ENCODE data around the gene RAP1GAP2. TPM values are rescaled to one million over a fixed set of nuclear protein-coding genes. Genes with fewer than 3 reads are reported as not detected.

The RAP1GAP2 gene
- total RNA-seq, 2 experiments from 2014 or later = not detected

- H3K4me3 Mint-ChIP-seq = no peak overlapping the region
- peaks cover 3% of the 10 kb centered on the region for H3K36me3 Mint-ChIP-seq
- H3K9me3 Mint-ChIP-seq = no peaks in the 10 kb centered on the region
- DNase-seq = no peak
- H3K27ac Mint-ChIP-seq = no peak overlapping the region
- H3K27me3 Mint-ChIP-seq = peaks cover 51% of the 10 kb centered on the region
- peaks cover 38% of the 10 kb centered on the region for H3K4me1 Mint-ChIP-seq
Observed at GRCh38 chr17:2798678-2799077, 2.4 kb downstream of the RAP1GAP2 start.

- H3K4me3 Mint-ChIP-seq = no peak overlapping the region
- peaks cover 3% of the 10 kb centered on the region for H3K36me3 Mint-ChIP-seq
Observed at GRCh38 chr17:2799653-2800052, 3.4 kb downstream of the RAP1GAP2 start.

GRCh38 chr17:2800367-2800766 lies 4.1 kb downstream of the RAP1GAP2 start:
- Mint-ChIP-seq H3K4me1 (peaks cover 27% of the 10 kb centered on the region), H3K9me3 (no peaks in the 10 kb centered on the region), H3K27ac (no peak overlapping the region), H3K27me3 (peaks cover 34% of the 10 kb centered on the region), H3K4me3 (no peak overlapping the region), H3K36me3 (peaks cover 3% of the 10 kb centered on the region)
- DNase-seq = no peak

More at GRCh38 chr17:2799653-2800052, 3.4 kb downstream of the RAP1GAP2 start:
- Mint-ChIP-seq H3K27ac (no peak overlapping the region), H3K27me3 (peaks cover 41% of the 10 kb centered on the region), H3K4me1 (peaks cover 31% of the 10 kb centered on the region), H3K9me3 (no peaks in the 10 kb centered on the region)
- DNase-seq = no peak

- H3K36me3 Mint-ChIP-seq = peaks cover 3% of the 10 kb centered on the region
- peaks cover 20% of the 10 kb centered on the region for H3K27me3 Mint-ChIP-seq
- H3K4me3 Mint-ChIP-seq = no peak overlapping the region
- H3K4me1 Mint-ChIP-seq = peaks cover 15% of the 10 kb centered on the region
- H3K9me3 Mint-ChIP-seq = no peaks in the 10 kb centered on the region
- DNase-seq = no peak
- no peak overlapping the region for H3K27ac Mint-ChIP-seq
Observed at GRCh38 chr17:2801841-2802240, 5.6 kb downstream of the RAP1GAP2 start.

GRCh38 chr17:2802574-2802973 lies 6.3 kb downstream of the RAP1GAP2 start:
- Mint-ChIP-seq H3K27ac (no peak overlapping the region), H3K4me3 (no peak overlapping the region), H3K9me3 (no peaks in the 10 kb centered on the region), H3K4me1 (peaks cover 10% of the 10 kb centered on the region), H3K36me3 (peaks cover 3% of the 10 kb centered on the region), H3K27me3 (peaks cover 12% of the 10 kb centered on the region)
- DNase-seq = no peak

GRCh38 chr17:2803386-2803785 lies 7.1 kb downstream of the RAP1GAP2 start:
- Mint-ChIP-seq H3K27ac (no peak overlapping the region), H3K4me1 (peaks cover 4% of the 10 kb centered on the region), H3K27me3 (peaks cover 4% of the 10 kb centered on the region), H3K36me3 (peaks cover 3% of the 10 kb centered on the region), H3K4me3 (no peak overlapping the region), H3K9me3 (no peaks in the 10 kb centered on the region)
- DNase-seq = no peak

- Mint-ChIP-seq H3K36me3 (peaks cover 3% of the 10 kb centered on the region), H3K9me3 (no peaks in the 10 kb centered on the region), H3K4me1 (peaks cover 4% of the 10 kb centered on the region), H3K4me3 (no peak overlapping the region), H3K27ac (no peak overlapping the region), H3K27me3 (peaks cover 4% of the 10 kb centered on the region)
- no peak for DNase-seq
Observed at GRCh38 chr17:2803971-2804370, 7.7 kb downstream of the RAP1GAP2 start.

- Mint-ChIP-seq H3K36me3 (peaks cover 3% of the 10 kb centered on the region), H3K9me3 (no peaks in the 10 kb centered on the region), H3K4me3 (no peak overlapping the region), H3K27me3 (peaks cover 4% of the 10 kb centered on the region), H3K27ac (no peak overlapping the region), H3K4me1 (peaks cover 4% of the 10 kb centered on the region)
- DNase-seq = no peak
Observed at GRCh38 chr17:2804912-2805311, 8.7 kb downstream of the RAP1GAP2 start.

GRCh38 chr17:2805961-2806360 lies 9.7 kb downstream of the RAP1GAP2 start:
- H3K4me1 Mint-ChIP-seq = no peaks in the 10 kb centered on the region
- DNase-seq = no peak
- H3K4me3 Mint-ChIP-seq = no peak overlapping the region
- no peaks in the 10 kb centered on the region for H3K27me3 Mint-ChIP-seq
- no peaks in the 10 kb centered on the region for H3K36me3 Mint-ChIP-seq
- no peaks in the 10 kb centered on the region for H3K9me3 Mint-ChIP-seq
- H3K27ac Mint-ChIP-seq = no peak overlapping the region

GRCh38 chr17:2808367-2809335 lies 12.4 kb downstream of the RAP1GAP2 start:
- Mint-ChIP-seq H3K27ac (no peak overlapping the region), H3K36me3 (no peaks in the 10 kb centered on the region), H3K4me1 (peaks cover 3% of the 10 kb centered on the region), H3K27me3 (peaks cover 21% of the 10 kb centered on the region), H3K9me3 (no peaks in the 10 kb centered on the region), H3K4me3 (no peak overlapping the region)
- no peak for DNase-seq

GRCh38 chr17:2809337-2809736 lies 13.1 kb downstream of the RAP1GAP2 start:
- H3K36me3 Mint-ChIP-seq = no peaks in the 10 kb centered on the region
- no peak for DNase-seq
- H3K27me3 Mint-ChIP-seq = peaks cover 28% of the 10 kb centered on the region
- H3K27ac Mint-ChIP-seq = no peak overlapping the region
- peaks cover 8% of the 10 kb centered on the region for H3K4me1 Mint-ChIP-seq
- no peak overlapping the region for H3K4me3 Mint-ChIP-seq
- H3K9me3 Mint-ChIP-seq = no peaks in the 10 kb centered on the region

GRCh38 chr17:2814049-2814448 lies 17.8 kb downstream of the RAP1GAP2 start:
- H3K4me3 Mint-ChIP-seq = no peak overlapping the region
- no peak overlapping the region for H3K27ac Mint-ChIP-seq
- H3K9me3 Mint-ChIP-seq = no peaks in the 10 kb centered on the region
- no peaks in the 10 kb centered on the region for H3K36me3 Mint-ChIP-seq
- peaks cover 16% of the 10 kb centered on the region for H3K4me1 Mint-ChIP-seq
- peaks cover 45% of the 10 kb centered on the region for H3K27me3 Mint-ChIP-seq
- peak; percentile 21 for DNase-seq

- H3K27ac Mint-ChIP-seq = no peak overlapping the region
- no peaks in the 10 kb centered on the region for H3K9me3 Mint-ChIP-seq
- peaks cover 16% of the 10 kb centered on the region for H3K4me1 Mint-ChIP-seq
- H3K4me3 Mint-ChIP-seq = peak overlapping the region; percentile 7
- H3K27me3 Mint-ChIP-seq = peaks cover 52% of the 10 kb centered on the region
- DNase-seq = peak; percentile 78
- H3K36me3 Mint-ChIP-seq = no peaks in the 10 kb centered on the region
Observed at GRCh38 chr17:2814481-2815341, 18.5 kb downstream of the RAP1GAP2 start.

- peaks cover 62% of the 10 kb centered on the region for H3K27me3 Mint-ChIP-seq
- DNase-seq = no peak
- H3K36me3 Mint-ChIP-seq = no peaks in the 10 kb centered on the region
- peaks cover 16% of the 10 kb centered on the region for H3K4me1 Mint-ChIP-seq
- no peaks in the 10 kb centered on the region for H3K9me3 Mint-ChIP-seq
- H3K4me3 Mint-ChIP-seq = no peak overlapping the region
- H3K27ac Mint-ChIP-seq = no peak overlapping the region
Observed at GRCh38 chr17:2815781-2816185, 19.5 kb downstream of the RAP1GAP2 start.

- Mint-ChIP-seq H3K4me1 (peaks cover 16% of the 10 kb centered on the region), H3K27ac (no peak overlapping the region), H3K36me3 (no peaks in the 10 kb centered on the region), H3K4me3 (no peak overlapping the region), H3K9me3 (no peaks in the 10 kb centered on the region), H3K27me3 (peaks cover 63% of the 10 kb centered on the region)
- no peak for DNase-seq
Observed at GRCh38 chr17:2816688-2817087, 20.4 kb downstream of the RAP1GAP2 start.

Data from activated naive CD8-positive, alpha-beta T cell treated with anti-CD3 and anti-CD28 coated beads for 36 hours (primary cell).